ENCODE results near the gene C22orf15.

DNA sequence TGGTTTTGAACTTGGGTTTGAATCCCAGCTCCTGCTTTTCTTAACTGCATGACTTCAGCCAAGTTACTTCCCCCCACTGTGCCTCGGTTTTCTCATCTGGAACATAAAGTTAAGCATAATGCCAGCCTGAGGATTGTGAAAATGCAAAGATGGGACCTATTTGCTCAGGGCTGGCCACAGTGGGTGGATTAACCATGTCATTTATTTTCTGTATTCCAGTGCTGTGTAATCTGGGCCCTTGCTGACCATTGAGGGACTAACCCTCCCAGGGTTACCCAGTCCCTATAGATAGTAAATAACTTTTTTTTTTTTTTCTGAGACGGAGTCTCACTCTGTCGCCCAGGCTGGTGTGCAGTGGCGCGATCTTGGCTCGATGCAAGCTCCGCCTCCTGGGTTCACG is 7.1 kb upstream of the C22orf15 start:
- TF ChIP-seq, protein P1, sequence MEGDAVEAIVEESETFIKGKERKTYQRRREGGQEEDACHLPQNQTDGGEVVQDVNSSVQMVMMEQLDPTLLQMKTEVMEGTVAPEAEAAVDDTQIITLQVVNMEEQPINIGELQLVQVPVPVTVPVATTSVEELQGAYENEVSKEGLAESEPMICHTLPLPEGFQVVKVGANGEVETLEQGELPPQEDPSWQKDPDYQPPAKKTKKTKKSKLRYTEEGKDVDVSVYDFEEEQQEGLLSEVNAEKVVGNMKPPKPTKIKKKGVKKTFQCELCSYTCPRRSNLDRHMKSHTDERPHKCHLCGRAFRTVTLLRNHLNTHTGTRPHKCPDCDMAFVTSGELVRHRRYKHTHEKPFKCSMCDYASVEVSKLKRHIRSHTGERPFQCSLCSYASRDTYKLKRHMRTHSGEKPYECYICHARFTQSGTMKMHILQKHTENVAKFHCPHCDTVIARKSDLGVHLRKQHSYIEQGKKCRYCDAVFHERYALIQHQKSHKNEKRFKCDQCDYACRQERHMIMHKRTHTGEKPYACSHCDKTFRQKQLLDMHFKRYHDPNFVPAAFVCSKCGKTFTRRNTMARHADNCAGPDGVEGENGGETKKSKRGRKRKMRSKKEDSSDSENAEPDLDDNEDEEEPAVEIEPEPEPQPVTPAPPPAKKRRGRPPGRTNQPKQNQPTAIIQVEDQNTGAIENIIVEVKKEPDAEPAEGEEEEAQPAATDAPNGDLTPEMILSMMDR (conservative IDR thresholded peaks at IDR 0.05), result no peak
- no peak for TF ChIP-seq ZFX (IDR thresholded peaks at IDR 0.05)

All from C4-2B (cell line).